K562 (cell line): ENCODE measurements around the gene P2RY11. TPM values are rescaled to one million over a fixed set of nuclear protein-coding genes. Genes with fewer than 3 reads are reported as not detected.
A peak's percentile ranks its signal among the peaks of the same experiment; 100 is the strongest.

Experiments
- ATAC-seq: fragments of 200-7000 bp; cut with Tn5 transposase; 3 replicates; pipeline ENCODE4 v1.9.1; 2020; ENCODE audit warnings: moderate library complexity
- BruUV-seq: library from RNA; stranded (reverse); fragments of 400-500 nt; replicated peaks from 2 replicates; lab custom pipeline; 2021; lab: Mats Ljungman, UMichigan
- CTCF ChIA-PET: fragments of 300-600 bp; formaldehyde crosslinking; extraction: SDS; loops from one replicate; lab custom pipeline; 2021; ENCODE audit warnings: low intra/inter-chr PET ratio; lab: Yijun Ruan, JAX
- POLR2A ChIA-PET: fragments of 300-600, 350-650 bp; sonication (Branson Sonifier 250); formaldehyde crosslinking; extraction: SDS; loops from one replicate; lab custom pipeline; 2021; ENCODE audit warnings: antibody characterized with exemption, inconsistent platforms; lab: Yijun Ruan, JAX
- DNase-seq, 4 experiments: peaks; one replicate each; pipeline versions ENCODE4 v3.0.0 to v3.0.0-alpha.2; 2011 to 2018; ENCODE audit warnings: low spot score in 3 of 4, mixed read lengths in 3 of 4; ENCODE audit errors: extremely low read depth in 1 of 4
- FAIRE-seq: peaks from 2 replicates; lab custom pipeline; 2011; peaks lifted over from hg19 to GRCh38; lab: Jason Lieb, UNC
- H2AFZ ChIP-seq: 2 replicates; pipeline ENCODE4 v1.6.0; 2011; ENCODE audit warnings: low read depth, low read length, control low read depth, inconsistent platforms
- H3K27ac ChIP-seq: fragments of 200-600 bp; 3 replicates; pipeline ENCODE4 v1.8.0; 2011; ENCODE audit warnings: low read depth, mild to moderate bottlenecking, control low read depth, inconsistent platforms, low read length, moderate library complexity, mixed read lengths; ENCODE audit errors: extremely low read depth
- H3K27me3 ChIP-seq, 2 experiments: fragments of 300-600 bp in 1 of 2; 2 replicates in 1 of 2; 3 replicates in 1 of 2; pipeline versions ENCODE4 v1.6.0 to v1.8.0; 2011; ENCODE audit warnings: inconsistent platforms in 2 of 2, low read length in 2 of 2, mild to moderate bottlenecking in 1 of 2, mixed read lengths in 1 of 2, moderate library complexity in 1 of 2; ENCODE audit not compliant: control insufficient read depth in 2 of 2, insufficient read depth in 2 of 2
- H3K36me3 ChIP-seq: fragments of 300-600 bp; 3 replicates; pipeline ENCODE4 v1.8.0; 2011; ENCODE audit warnings: mild to moderate bottlenecking, low read length, inconsistent platforms; ENCODE audit not compliant: control insufficient read depth, insufficient read depth
- H3K4me1 ChIP-seq, 2 experiments: fragments of 200-600 bp in 1 of 2; replicated peaks in 1 of 2; 2 replicates in 1 of 2; 3 replicates in 1 of 2; pipeline versions ENCODE4 v1.5.1 to v1.8.0; 2011; ENCODE audit warnings: inconsistent platforms in 2 of 2, low read length in 2 of 2, mild to moderate bottlenecking in 1 of 2, mixed read lengths in 1 of 2, moderate library complexity in 1 of 2; ENCODE audit not compliant: control insufficient read depth in 2 of 2, insufficient read depth in 2 of 2
- H3K4me2 ChIP-seq: 2 replicates; pipeline ENCODE4 v1.6.1; 2011; ENCODE audit warnings: low read length, control low read depth, inconsistent platforms, mixed read lengths; ENCODE audit not compliant: insufficient read depth
- H3K4me3 ChIP-seq: fragments of 200-600 bp; sonication (generic), shearing (Covaris generic); 2 replicates; pipeline ENCODE4 v1.5.1; 2016; ENCODE audit warnings: control low read depth, inconsistent platforms
- H3K79me2 ChIP-seq: fragments of 200-600 bp; 3 replicates; pipeline ENCODE4 v1.8.0; 2011; ENCODE audit warnings: low read length, inconsistent platforms; ENCODE audit not compliant: control insufficient read depth, insufficient read depth
- H3K9ac ChIP-seq, 2 experiments: 2 replicates each; pipeline versions ENCODE4 v1.6.0 to v1.6.1; 2011; ENCODE audit warnings: low read depth in 2 of 2, low read length in 2 of 2, control low read depth in 1 of 2, inconsistent platforms in 1 of 2, mild to moderate bottlenecking in 1 of 2, mixed read lengths in 1 of 2; ENCODE audit not compliant: insufficient read depth in 1 of 2
- H3K9me1 ChIP-seq: one replicate; pipeline ENCODE4 v1.6.0; 2011; ENCODE audit warnings: inconsistent platforms, mild to moderate bottlenecking, low read length, moderate library complexity; ENCODE audit not compliant: control insufficient read depth, insufficient read depth
- H3K9me3 ChIP-seq: replicated peaks from 2 replicates; pipeline ENCODE4 v1.5.1; 2011; ENCODE audit warnings: low read depth, low read length, inconsistent platforms; ENCODE audit not compliant: control insufficient read depth, insufficient read depth
- H4K20me1 ChIP-seq: replicated peaks from 2 replicates; pipeline ENCODE4 v1.6.1; 2011; ENCODE audit warnings: low read length, inconsistent platforms, mixed read lengths; ENCODE audit not compliant: control insufficient read depth, insufficient read depth
- BHLHE40 ChIP-seq: IDR thresholded peaks from 2 replicates; pipeline ENCODE4 v1.6.1; 2011; ENCODE audit warnings: low read length, improper control_type of control experiment
- CBFA2T3 ChIP-seq: fragments of 450-650 bp; IDR thresholded peaks from 2 replicates; pipeline ENCODE4 v1.6.1; 2017
- FOXP1 ChIP-seq: sonication (generic); formaldehyde crosslinking; IDR thresholded peaks from 2 replicates; pipeline ENCODE4 v1.8.0; 2022; ENCODE audit warnings: mild to moderate bottlenecking, missing genetic modification reagents
- MEIS2 ChIP-seq: fragments of 450-650 bp; IDR thresholded peaks from 2 replicates; pipeline ENCODE4 v1.6.1; 2014; ENCODE audit warnings: mild to moderate bottlenecking; ENCODE audit not compliant: partially characterized antibody
- NR2C1 ChIP-seq, 2 experiments: fragments of 450-650 bp; IDR thresholded peaks; 2 replicates each; pipeline ENCODE4 v1.6.1; 2017; ENCODE audit warnings: mild to moderate bottlenecking in 2 of 2, antibody characterized with exemption in 1 of 2, inconsistent platforms in 1 of 2, missing compliant biosample characterization in 1 of 2, missing genetic modification characterization in 1 of 2
- PPARD ChIP-seq: fragments of 250-450 bp; sonication (Bioruptor Pico); IDR thresholded peaks from 2 replicates; pipeline ENCODE4 v1.8.0; 2022; ENCODE audit warnings: inconsistent platforms, mild to moderate bottlenecking, moderate library complexity
- PRPF4 ChIP-seq: fragments of 200-400 bp; formaldehyde crosslinking; IDR thresholded peaks from one replicate; pipeline ENCODE4 v1.6.1; 2017; ENCODE audit warnings: low read length, low read depth, mild to moderate bottlenecking; ENCODE audit not compliant: insufficient read depth, poor library complexity, severe bottlenecking
- RAD21 ChIP-seq, 2 experiments: fragments of 250-450 bp in 1 of 2; fragments of 450-650 bp in 1 of 2; sonication (Bioruptor Pico) in 1 of 2; formaldehyde crosslinking in 1 of 2; IDR thresholded peaks in 1 of 2; conservative IDR thresholded peaks in 1 of 2; 2 replicates each; pipeline versions ENCODE4 v1.4.0 to v1.8.0; 2020 to 2022; ENCODE audit warnings: mild to moderate bottlenecking in 2 of 2, moderate library complexity in 1 of 2
- SOX6 ChIP-seq: fragments of 450-650 bp; IDR thresholded peaks from 2 replicates; pipeline ENCODE4 v1.6.1; 2014; ENCODE audit warnings: mild to moderate bottlenecking
- TAF7 ChIP-seq: fragments of 450-650 bp; IDR thresholded peaks from 2 replicates; pipeline ENCODE4 v1.6.1; 2016; ENCODE audit warnings: missing genetic modification characterization, missing compliant biosample characterization
- TRIM28 ChIP-seq: fragments of 450-650 bp; IDR thresholded peaks from 2 replicates; pipeline ENCODE4 v1.6.1; 2017
- YY1 ChIP-seq, 3 experiments: IDR thresholded peaks; 2 replicates each; pipeline ENCODE4 v1.6.1; 2011; ENCODE audit warnings: low read length in 2 of 3, mild to moderate bottlenecking in 2 of 3, moderate library complexity in 2 of 3, borderline replicate concordance in 1 of 3, control low read depth in 1 of 3, low read depth in 1 of 3; ENCODE audit not compliant: insufficient read depth in 3 of 3, insufficient replicate concordance in 2 of 3, control insufficient read depth in 1 of 3, insufficient read length in 1 of 3; ENCODE audit errors: extremely low read depth in 1 of 3
- ZNF124 ChIP-seq: sonication (generic); formaldehyde crosslinking; IDR thresholded peaks from 2 replicates; pipeline ENCODE4 v1.8.1; 2022; ENCODE audit warnings: missing genetic modification reagents
- ZNF197 ChIP-seq: fragments of 200-800 bp; sonication (Bioruptor generic); IDR thresholded peaks from 2 replicates; pipeline ENCODE4 v1.6.1; 2016; ENCODE audit warnings: low read depth, missing genetic modification characterization, missing compliant biosample characterization
- ZNF232 ChIP-seq: sonication (generic); formaldehyde crosslinking; IDR thresholded peaks from 2 replicates; pipeline ENCODE4 v1.8.0; 2022; ENCODE audit warnings: mild to moderate bottlenecking, missing genetic modification reagents
- ZNF384 ChIP-seq: IDR thresholded peaks from 2 replicates; pipeline ENCODE4 v1.6.1; 2012; ENCODE audit warnings: low read depth, low read length, improper control_type of control experiment
- WGBS: fragments of 100-300 bp; shearing (Covaris generic); methylation state at CpG from one replicate; pipeline ENCODE4 v1.1.6; 2016; ENCODE audit warnings: low coverage, mixed read lengths; ENCODE audit not compliant: insufficient coverage; ENCODE audit errors: missing lambda C conversion rate; 5-methylcytosine and 5-hydroxymethylcytosine counted together
- in situ Hi-C: fragments of 300-500 bp; cut with MboI; formaldehyde crosslinking; loops from 4 replicates; pipeline ENCODE4 v1.15.0; 2018; ENCODE audit warnings: inconsistent platforms, mixed read lengths
- intact Hi-C: fragments of 100-400 bp; cut with micrococcal nuclease; formaldehyde crosslinking; loops from 2 replicates; pipeline ENCODE4 v1.14.2; 2022
- polyA plus RNA-seq, 8 experiments: library from polyadenylated mRNA; depleted of rRNA in 4 of 8; stranded (reverse) in 5 of 8; unstranded in 3 of 8; fragments of >200 nt; fragmentation: Nextera tagmentation in 2 of 8; fragmentation: Illumina TruSeq in 1 of 8; extraction: Ambion mirVana in 2 of 8; extraction: Trizol in 1 of 8; gene quantifications; 2 replicates each; pipeline versions ENCODE4 v1.2.1 to v1.2.3, GENCODE V29; 2011 to 2014; ENCODE audit warnings: inconsistent platforms in 1 of 8, missing spikeins in 1 of 8
- total RNA-seq, 7 experiments: library from RNA; depleted of rRNA in 6 of 7; stranded (reverse); fragments of >200 nt in 6 of 7; fragmentation: Illumina TruSeq in 2 of 7; extraction: Trizol in 2 of 7; gene quantifications; 2 replicates each; pipeline versions ENCODE4 v1.2.1 to v1.2.3, GENCODE V29; 2011 to 2021; ENCODE audit warnings: low replicate concordance in 1 of 7
- TF ChIP-seq, protein P1 (sequence below): fragments of 250-450 bp; sonication (Bioruptor Pico); IDR thresholded peaks from 2 replicates; pipeline ENCODE4 v1.8.0; 2021; ENCODE audit warnings: moderate library complexity, mild to moderate bottlenecking, inconsistent platforms
- TF ChIP-seq, protein P2 (sequence below): fragments of 250-450 bp; sonication (Bioruptor Pico); IDR thresholded peaks from 2 replicates; pipeline ENCODE4 v1.8.0; 2021; ENCODE audit warnings: mild to moderate bottlenecking, moderate library complexity
- TF ChIP-seq, protein P3 (sequence below): sonication (generic); formaldehyde crosslinking; IDR thresholded peaks from 2 replicates; pipeline ENCODE4 v1.5.0; 2020; ENCODE audit warnings: missing genetic modification reagents
- TF ChIP-seq, protein P4 (sequence below): sonication (generic); formaldehyde crosslinking; IDR thresholded peaks from 2 replicates; pipeline ENCODE4 v1.9.0; 2022; ENCODE audit warnings: mild to moderate bottlenecking, missing genetic modification reagents

The P2RY11 gene
- total and polyA plus RNA-seq, 9 of the 15 experiments (the other 6 are each of a cell fraction or from before 2014, with no cell fraction given) = 0.03 to 10.1 (median 1.5) TPM

DNA sequence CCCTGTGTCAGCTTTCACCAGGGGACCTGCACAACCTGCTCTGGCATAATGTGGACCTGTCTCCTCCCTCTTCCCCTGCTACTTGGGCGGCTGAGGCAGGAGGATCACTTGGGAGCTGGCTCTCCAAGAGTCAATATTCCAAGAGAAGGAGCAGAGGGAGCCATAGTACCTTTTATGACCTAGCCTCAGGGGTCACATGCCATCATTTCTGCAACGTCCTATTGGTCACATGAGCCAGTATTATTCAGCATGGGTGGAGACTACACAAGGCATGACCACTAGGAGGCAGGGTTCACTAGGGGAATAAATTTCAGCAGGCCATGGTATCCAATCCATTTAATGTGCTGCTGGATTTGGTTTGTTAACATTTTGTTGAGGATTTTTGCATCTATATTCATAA lies 37.3 kb upstream of the P2RY11 start:
- Histone ChIP-seq H3K4me1 (peaks cover 0 to 9% of the 10 kb centered on the region in 2 experiments; a peak in 2 of 5 replicates), H4K20me1 (no peaks in the 10 kb centered on the region), H3K4me2 (no peak overlapping the region), H3K27me3 (peaks cover 12 to 33% of the 10 kb centered on the region in 2 experiments), H3K9ac (no peak overlapping the region), H3K79me2 (no peaks in the 10 kb centered on the region), H3K36me3 (no peaks in the 10 kb centered on the region), H2AFZ (no peak overlapping the region), H3K4me3 (no peak overlapping the region), H3K27ac (no peak overlapping the region), H3K9me3 (peaks cover 3% of the 10 kb centered on the region; the same call in 1 of the 2 replicates), H3K9me1 (no peaks in the 10 kb centered on the region)
- intact Hi-C loops (loop anchor here (1.0 kb wide), 2 partner anchors 39 to 176 kb away; no protein-coding TSS in a partner anchor), in situ Hi-C loops (loop anchor here (5.0 kb wide), 1 partner anchor 168 kb away; no protein-coding TSS in a partner anchor)
- WGBS = 7% methylated on average over 2 of the region's 2 CpGs
- ATAC-seq (peak; percentile 95), FAIRE-seq (peak; percentile 96), DNase-seq (peak; percentile 75 to 80 (median 79))
- CTCF ChIA-PET = interaction anchor here (2.8 kb wide), 1 partner anchor 176 kb away, joined by 6 read pairs; no protein-coding TSS in a partner anchor
- POLR2A ChIA-PET = interaction anchor here (1.2 kb wide), 1 partner anchor 42 kb away, joined by 5 read pairs; no protein-coding TSS in a partner anchor
- no TSS peak for BruUV-seq
- TF ChIP-seq, protein P1, sequence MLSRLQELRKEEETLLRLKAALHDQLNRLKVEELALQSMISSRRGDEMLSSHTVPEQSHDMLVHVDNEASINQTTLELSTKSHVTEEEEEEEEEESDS (CRISPR knock-in tag) = no peak
- TF ChIP-seq NR2C1 (IDR thresholded peaks at IDR 0.05) (no peak), NR2C1 (tag; IDR thresholded peaks at IDR 0.05) (peak; percentile 35; the same call in 1 of the 2 replicates), YY1 (IDR thresholded peaks at IDR 0.05; ENCODE audit: borderline replicate concordance in 1 of 3, control insufficient read depth in 1 of 3, extremely low read depth in 1 of 3, insufficient read depth in 3 of 3, insufficient read length in 1 of 3, insufficient replicate concordance in 2 of 3, low read depth in 1 of 3, low read length in 2 of 3) (no peak), FOXP1 (CRISPR knock-in tag) (no peak), PPARD (CRISPR knock-in tag) (no peak), SOX6 (no peak), CBFA2T3 (no peak), MEIS2 (no peak), PRPF4 (no peak), ZNF384 (no peak), RAD21 (CRISPR knock-in tag; conservative IDR thresholded peaks at IDR 0.05 in 1 of 2, IDR thresholded peaks at IDR 0.05 in 1 of 2) (peak; percentile 30 to 81), ZNF197 (no peak), ZNF232 (no peak), ZNF124 (no peak), TAF7 (tag) (no peak), TRIM28 (peak; percentile 80), BHLHE40 (peak; percentile 83)
- TF ChIP-seq, protein P2, sequence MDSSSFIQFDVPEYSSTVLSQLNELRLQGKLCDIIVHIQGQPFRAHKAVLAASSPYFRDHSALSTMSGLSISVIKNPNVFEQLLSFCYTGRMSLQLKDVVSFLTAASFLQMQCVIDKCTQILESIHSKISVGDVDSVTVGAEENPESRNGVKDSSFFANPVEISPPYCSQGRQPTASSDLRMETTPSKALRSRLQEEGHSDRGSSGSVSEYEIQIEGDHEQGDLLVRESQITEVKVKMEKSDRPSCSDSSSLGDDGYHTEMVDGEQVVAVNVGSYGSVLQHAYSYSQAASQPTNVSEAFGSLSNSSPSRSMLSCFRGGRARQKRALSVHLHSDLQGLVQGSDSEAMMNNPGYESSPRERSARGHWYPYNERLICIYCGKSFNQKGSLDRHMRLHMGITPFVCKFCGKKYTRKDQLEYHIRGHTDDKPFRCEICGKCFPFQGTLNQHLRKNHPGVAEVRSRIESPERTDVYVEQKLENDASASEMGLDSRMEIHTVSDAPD (CRISPR knock-in tag) = no peak
- TF ChIP-seq, protein P3, sequence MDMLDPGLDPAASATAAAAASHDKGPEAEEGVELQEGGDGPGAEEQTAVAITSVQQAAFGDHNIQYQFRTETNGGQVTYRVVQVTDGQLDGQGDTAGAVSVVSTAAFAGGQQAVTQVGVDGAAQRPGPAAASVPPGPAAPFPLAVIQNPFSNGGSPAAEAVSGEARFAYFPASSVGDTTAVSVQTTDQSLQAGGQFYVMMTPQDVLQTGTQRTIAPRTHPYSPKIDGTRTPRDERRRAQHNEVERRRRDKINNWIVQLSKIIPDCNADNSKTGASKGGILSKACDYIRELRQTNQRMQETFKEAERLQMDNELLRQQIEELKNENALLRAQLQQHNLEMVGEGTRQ (CRISPR knock-in tag) = peak; percentile 88
- TF ChIP-seq, protein P4, sequence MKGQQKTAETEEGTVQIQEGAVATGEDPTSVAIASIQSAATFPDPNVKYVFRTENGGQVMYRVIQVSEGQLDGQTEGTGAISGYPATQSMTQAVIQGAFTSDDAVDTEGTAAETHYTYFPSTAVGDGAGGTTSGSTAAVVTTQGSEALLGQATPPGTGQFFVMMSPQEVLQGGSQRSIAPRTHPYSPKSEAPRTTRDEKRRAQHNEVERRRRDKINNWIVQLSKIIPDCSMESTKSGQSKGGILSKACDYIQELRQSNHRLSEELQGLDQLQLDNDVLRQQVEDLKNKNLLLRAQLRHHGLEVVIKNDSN (CRISPR knock-in tag) = peak; percentile 95
